Osteoblast (primary cell): ENCODE measurements around the gene GDPD5. TPM values are rescaled to one million over a fixed set of nuclear protein-coding genes. Genes with fewer than 3 reads are reported as not detected.

ENCODE experiments used
- DNase-seq: peaks from one replicate; pipeline ENCODE4 v3.0.0; 2011; ENCODE audit warnings: low spot score, mixed read lengths; ENCODE audit not compliant: insufficient read length; ENCODE audit errors: missing footprints
- H2AFZ ChIP-seq: 2 replicates; pipeline ENCODE4 v1.6.0; 2011; ENCODE audit warnings: mild to moderate bottlenecking, low read length
- H3K27ac ChIP-seq: 2 replicates; pipeline ENCODE4 v1.5.1; 2011; ENCODE audit warnings: mild to moderate bottlenecking, low read depth, low read length, moderate library complexity
- H3K27me3 ChIP-seq: 2 replicates; pipeline ENCODE4 v1.6.0; 2012; ENCODE audit warnings: mild to moderate bottlenecking, control low read depth, inconsistent platforms, low read length, moderate library complexity; ENCODE audit not compliant: insufficient read depth
- H3K36me3 ChIP-seq: 2 replicates; pipeline ENCODE4 v1.5.1; 2011; ENCODE audit warnings: mild to moderate bottlenecking, low read length, control low read depth, moderate library complexity; ENCODE audit not compliant: insufficient read depth
- H3K4me1 ChIP-seq: 2 replicates; pipeline ENCODE4 v1.5.1; 2011; ENCODE audit warnings: mild to moderate bottlenecking, low read length, control low read depth, moderate library complexity; ENCODE audit not compliant: insufficient read depth
- H3K4me2 ChIP-seq: 2 replicates; pipeline ENCODE4 v1.6.0; 2011; ENCODE audit warnings: mild to moderate bottlenecking, low read length; ENCODE audit not compliant: insufficient read depth
- H3K4me3 ChIP-seq: fragments of 200-600 bp; sonication (generic); 3 replicates; pipeline ENCODE4 v1.5.1; 2012; ENCODE audit warnings: mild to moderate bottlenecking, low read length, inconsistent platforms; ENCODE audit not compliant: insufficient read depth
- H3K79me2 ChIP-seq: 2 replicates; pipeline ENCODE4 v1.6.0; 2012; ENCODE audit warnings: mild to moderate bottlenecking, low read length, control low read depth, inconsistent platforms; ENCODE audit not compliant: insufficient read depth
- H3K9me3 ChIP-seq: 2 replicates; pipeline ENCODE4 v1.5.1; 2011; ENCODE audit warnings: low read depth, low read length, control low read depth
- H4K20me1 ChIP-seq: 2 replicates; pipeline ENCODE4 v1.6.0; 2012; ENCODE audit warnings: mild to moderate bottlenecking, low read length, control low read depth; ENCODE audit not compliant: insufficient read depth
- CTCF ChIP-seq: IDR thresholded peaks from 2 replicates; pipeline ENCODE4 v1.5.1; 2011; ENCODE audit warnings: mild to moderate bottlenecking, low read depth, low read length, moderate library complexity; ENCODE audit errors: extremely low read depth
- total RNA-seq: library from RNA; depleted of rRNA; stranded (reverse); fragments of >200 nt; gene quantifications from 2 replicates; pipeline ENCODE4 v1.2.3, GENCODE V29; 2012

Gene GDPD5
- total RNA-seq, 1 donor = 13.4 TPM

GRCh38 chr11:75570559-75571139 lies 44.9 kb upstream of the GDPD5 start:
- peak; percentile 37 for DNase-seq
- peaks cover 64% of the 10 kb centered on the region for H3K79me2 ChIP-seq
- no peak overlapping the region for H3K27ac ChIP-seq
- H2AFZ ChIP-seq = no peak overlapping the region
- H4K20me1 ChIP-seq = peaks cover 80% of the 10 kb centered on the region
- peaks cover 20% of the 10 kb centered on the region for H3K4me1 ChIP-seq
- peaks cover 87% of the 10 kb centered on the region for H3K36me3 ChIP-seq
- no peaks in the 10 kb centered on the region for H3K27me3 ChIP-seq
- no peak overlapping the region for H3K4me3 ChIP-seq
- no peaks in the 10 kb centered on the region for H3K9me3 ChIP-seq
- TF ChIP-seq CTCF = no peak
- H3K4me2 ChIP-seq = no peak overlapping the region

GRCh38 chr11:75568616-75569219 lies 43.0 kb upstream of the GDPD5 start:
- peaks cover 88% of the 10 kb centered on the region for H3K36me3 ChIP-seq
- H3K4me1 ChIP-seq = peaks cover 38% of the 10 kb centered on the region
- no peak overlapping the region for H3K4me2 ChIP-seq
- no peaks in the 10 kb centered on the region for H3K9me3 ChIP-seq
- peaks cover 83% of the 10 kb centered on the region for H3K79me2 ChIP-seq
- H2AFZ ChIP-seq = no peak overlapping the region
- no peak for DNase-seq
- H3K27ac ChIP-seq = peak overlapping the region; percentile 29
- no peak for TF ChIP-seq CTCF
- no peaks in the 10 kb centered on the region for H3K27me3 ChIP-seq
- H3K4me3 ChIP-seq = no peak overlapping the region
- H4K20me1 ChIP-seq = peaks cover 93% of the 10 kb centered on the region

- H3K36me3 ChIP-seq = peaks cover 85% of the 10 kb centered on the region
- no peak overlapping the region for H3K4me3 ChIP-seq
- no peaks in the 10 kb centered on the region for H3K27me3 ChIP-seq
- no peak overlapping the region for H2AFZ ChIP-seq
- H3K79me2 ChIP-seq = peaks cover 91% of the 10 kb centered on the region
- no peak for DNase-seq
- TF ChIP-seq CTCF = no peak
- peaks cover 38% of the 10 kb centered on the region for H3K4me1 ChIP-seq
- peak overlapping the region; percentile 29 for H3K27ac ChIP-seq
- H3K4me2 ChIP-seq = peak overlapping the region; percentile 46
- H3K9me3 ChIP-seq = no peaks in the 10 kb centered on the region
- peaks cover 92% of the 10 kb centered on the region for H4K20me1 ChIP-seq
Measured at GRCh38 chr11:75567971-75568370, 42.2 kb upstream of the GDPD5 start.

GRCh38 chr11:75566763-75567279 lies 41.1 kb upstream of the GDPD5 start:
- Histone ChIP-seq H4K20me1 (peaks cover 80% of the 10 kb centered on the region), H3K4me2 (peak overlapping the region; percentile 13), H3K4me1 (peaks cover 38% of the 10 kb centered on the region), H3K27me3 (no peaks in the 10 kb centered on the region), H3K4me3 (no peak overlapping the region), H2AFZ (no peak overlapping the region), H3K9me3 (no peaks in the 10 kb centered on the region), H3K79me2 (peaks cover 94% of the 10 kb centered on the region), H3K36me3 (peaks cover 74% of the 10 kb centered on the region), H3K27ac (no peak overlapping the region)
- no peak for TF ChIP-seq CTCF
- peak; percentile 23 for DNase-seq
